HepG2 (cell line): Measurements from ENCODE around the gene CDK17. TPM values are rescaled to one million over a fixed set of nuclear protein-coding genes. Genes with fewer than 3 reads are reported as not detected.
"Not testable (repeated sequence)": the region's sequence is repeated elsewhere in the genome, so short reads cannot be mapped to it uniquely, and the experiment has no call there.

Experiments used
- ATAC-seq: fragments of 200-7000 bp; cut with Tn5 transposase; 3 replicates; pipeline ENCODE4 v1.9.1; 2020; ENCODE audit warnings: mild to moderate bottlenecking, moderate library complexity
- BruUV-seq: library from RNA; stranded (reverse); fragments of 400-500 nt; replicated peaks from 2 replicates; lab custom pipeline; 2021; lab: Mats Ljungman, UMichigan
- CTCF ChIA-PET: fragments of 300-600 bp; formaldehyde crosslinking; extraction: SDS; loops from one replicate; lab custom pipeline; 2021; ENCODE audit warnings: low total read pairs, inconsistent platforms, low intra/inter-chr PET ratio; lab: Yijun Ruan, JAX
- POLR2A ChIA-PET: fragments of 350-600 bp; sonication (Branson Sonifier 250); formaldehyde crosslinking; loops from one replicate; lab custom pipeline; 2020; ENCODE audit warnings: antibody characterized with exemption, inconsistent platforms; lab: Yijun Ruan, JAX
- DNase-seq: peaks from one replicate; pipeline ENCODE4 v3.0.0-alpha.2; 2015; ENCODE audit warnings: low spot score
- FAIRE-seq: peaks from 3 replicates; lab custom pipeline; 2011; peaks lifted over from hg19 to GRCh38; lab: Jason Lieb, UNC
- H2AFZ ChIP-seq: one replicate; pipeline ENCODE4 v1.6.1; 2011; ENCODE audit warnings: low read length, inconsistent platforms
- H3K27ac ChIP-seq: fragments of 300-600 bp; 3 replicates; pipeline ENCODE4 v1.8.0; 2011; ENCODE audit warnings: mixed run types, mild to moderate bottlenecking, mixed read lengths, low read length, inconsistent platforms; ENCODE audit not compliant: insufficient read depth; ENCODE audit errors: extremely low read length
- H3K27me3 ChIP-seq, 2 experiments: fragments of 200-600 bp in 1 of 2; 2 replicates in 1 of 2; 3 replicates in 1 of 2; pipeline versions ENCODE4 v1.6.0 to v1.8.0; 2011; ENCODE audit warnings: low read length in 2 of 2, mild to moderate bottlenecking in 2 of 2, moderate library complexity in 2 of 2, inconsistent platforms in 1 of 2; ENCODE audit not compliant: insufficient read depth in 2 of 2, control insufficient read depth in 1 of 2
- H3K36me3 ChIP-seq, 2 experiments: fragments of 200-600 bp in 1 of 2; replicated peaks in 1 of 2; 2 replicates in 1 of 2; 3 replicates in 1 of 2; pipeline versions ENCODE4 v1.5.1 to v1.8.0; 2011; ENCODE audit warnings: low read length in 2 of 2, inconsistent platforms in 1 of 2; ENCODE audit not compliant: insufficient read depth in 2 of 2, control insufficient read depth in 1 of 2
- H3K4me1 ChIP-seq: 2 replicates; pipeline ENCODE4 v1.5.1; 2012; ENCODE audit warnings: low read length, inconsistent platforms; ENCODE audit not compliant: insufficient read depth
- H3K4me2 ChIP-seq: 2 replicates; pipeline ENCODE4 v1.6.0; 2011; ENCODE audit warnings: low read depth, low read length, inconsistent platforms
- H3K4me3 ChIP-seq, 3 experiments: fragments of 200-600 bp in 1 of 3; sonication (generic), shearing (Covaris generic) in 1 of 3; replicated peaks in 1 of 3; 2 replicates each; pipeline ENCODE4 v1.5.1; 2011 to 2016; ENCODE audit warnings: low read length in 3 of 3, inconsistent platforms in 2 of 3, low read depth in 2 of 3, mild to moderate bottlenecking in 2 of 3, control low read depth in 1 of 3, mixed read lengths in 1 of 3; ENCODE audit not compliant: insufficient read depth in 1 of 3
- H3K79me2 ChIP-seq: one replicate; pipeline ENCODE4 v1.6.1; 2011; ENCODE audit warnings: low read length, inconsistent platforms; ENCODE audit not compliant: insufficient read depth
- H3K9ac ChIP-seq: 2 replicates; pipeline ENCODE4 v1.6.0; 2011; ENCODE audit warnings: mild to moderate bottlenecking, low read depth, low read length, inconsistent platforms; ENCODE audit not compliant: insufficient read depth
- H3K9me3 ChIP-seq: 2 replicates; pipeline ENCODE4 v1.5.1; 2012; ENCODE audit warnings: mild to moderate bottlenecking, low read length
- H4K20me1 ChIP-seq: 2 replicates; pipeline ENCODE4 v1.6.0; 2011; ENCODE audit warnings: inconsistent platforms, mild to moderate bottlenecking, low read length, moderate library complexity; ENCODE audit not compliant: insufficient read depth
- FOXA1 ChIP-seq, 2 experiments: fragments of 450-650 bp in 1 of 2; sonication (generic) in 1 of 2; formaldehyde crosslinking in 1 of 2; IDR thresholded peaks; 2 replicates each; pipeline versions ENCODE4 v1.4.0 to v1.6.1; 2016 to 2020; ENCODE audit warnings: missing genetic modification reagents in 1 of 2
- HMGA1 ChIP-seq: sonication (generic); formaldehyde crosslinking; conservative IDR thresholded peaks from 2 replicates; pipeline ENCODE4 v1.4.0; 2020; ENCODE audit warnings: missing genetic modification reagents
- MNT ChIP-seq: fragments of 450-650 bp; IDR thresholded peaks from 2 replicates; pipeline ENCODE4 v1.6.1; 2016
- ZNF281 ChIP-seq: sonication (generic); formaldehyde crosslinking; IDR thresholded peaks from 2 replicates; pipeline ENCODE4 v1.4.0; 2020; ENCODE audit warnings: missing genetic modification reagents, borderline replicate concordance
- ZNF350 ChIP-seq: sonication (generic); formaldehyde crosslinking; IDR thresholded peaks from 2 replicates; pipeline ENCODE4 v1.4.0; 2020; ENCODE audit warnings: mild to moderate bottlenecking, low read depth, missing genetic modification reagents, borderline replicate concordance
- ZNF547 ChIP-seq: sonication (generic); formaldehyde crosslinking; IDR thresholded peaks from 2 replicates; pipeline ENCODE4 v1.5.1; 2020; ENCODE audit warnings: mild to moderate bottlenecking, missing genetic modification reagents
- ZNF777 ChIP-seq: sonication (generic); formaldehyde crosslinking; IDR thresholded peaks from 2 replicates; pipeline ENCODE4 v1.4.0; 2020; ENCODE audit warnings: missing genetic modification reagents
- WGBS: methylation state at CpG from one replicate; pipeline ENCODE4 v1.1.6; 2017; ENCODE audit warnings: low lambda C conversion rate; 5-methylcytosine and 5-hydroxymethylcytosine counted together
- in situ Hi-C: cut with HindIII; loops from 2 replicates; pipeline ENCODE4 v1.10.0; 2017; ENCODE audit warnings: low pct_unique_long_range_greater_than_20kb; ENCODE audit not compliant: extremely low pct_ligation_motif_present
- intact Hi-C: fragments of 100-400 bp; cut with micrococcal nuclease; formaldehyde crosslinking; loops from one replicate; pipeline ENCODE4 v1.10.0; 2022; ENCODE audit not compliant: unreplicated experiment
- polyA plus RNA-seq, 8 experiments: library from polyadenylated mRNA; depleted of rRNA in 3 of 8; stranded (reverse) in 7 of 8; unstranded in 1 of 8; fragments of >200 nt; fragmentation: Illumina TruSeq in 4 of 8; extraction: Trizol in 4 of 8; gene quantifications; 2 replicates each; pipeline versions ENCODE4 v1.2.1 to v1.2.3, GENCODE V29; 2011 to 2016; ENCODE audit warnings: low read depth in 4 of 8, missing spikeins in 1 of 8, mixed read lengths in 1 of 8; ENCODE audit not compliant: insufficient read depth in 1 of 8
- total RNA-seq, 5 experiments: library from RNA; depleted of rRNA; stranded (reverse); fragments of >200 nt; fragmentation: Illumina TruSeq; extraction: Trizol; gene quantifications; 2 replicates each; pipeline ENCODE4 v1.2.3, GENCODE V29; 2016; ENCODE audit warnings: low read depth in 1 of 5

The CDK17 gene
- total and polyA plus RNA-seq, 2 of the 13 experiments (the other 11 are each of a cell fraction or from before 2014, with no cell fraction given): 9.9 to 22.3 TPM

GRCh38 chr12:96315741-96316481 is 84.3 kb downstream of the CDK17 start (continued):
- TF ChIP-seq ZNF281: peak; percentile 82; the same call in 1 of the 2 replicates
- TF ChIP-seq FOXA1 (IDR thresholded peaks at IDR 0.05): not testable (repeated sequence)
- TF ChIP-seq FOXA1 (CRISPR knock-in tag; IDR thresholded peaks at IDR 0.05): peak; percentile 55; the same call in 1 of the 2 replicates

- DNase-seq: no peak
- no peaks in the 10 kb centered on the region for H4K20me1 ChIP-seq
- intact Hi-C loops (no loop called here), in situ Hi-C loops (no loop called here)
- no peaks in the 10 kb centered on the region for H3K9me3 ChIP-seq
- H3K27ac ChIP-seq: no peak overlapping the region
- ChIA-PET CTCF (no interaction called here), POLR2A (no interaction called here)
- H3K4me1 ChIP-seq: no peaks in the 10 kb centered on the region
- H2AFZ ChIP-seq: no peak overlapping the region
- H3K79me2 ChIP-seq: no peaks in the 10 kb centered on the region
- peaks cover 1 to 5% of the 10 kb centered on the region in 2 experiments; a peak in 2 of 5 replicates for H3K36me3 ChIP-seq
- no peak overlapping the region for H3K4me2 ChIP-seq
- H3K9ac ChIP-seq: no peak overlapping the region
- FAIRE-seq: no peak
- TF ChIP-seq MNT: no peak
- no peak for TF ChIP-seq ZNF777 (CRISPR knock-in tag)
- no peak for TF ChIP-seq ZNF350 (CRISPR knock-in tag)
- no peak for TF ChIP-seq HMGA1 (CRISPR knock-in tag)
- TF ChIP-seq ZNF547 (CRISPR knock-in tag): no peak
- no peak for ATAC-seq
- BruUV-seq: no TSS peak
- 93% methylated on average over 2 of the region's 2 CpGs for WGBS
- no peaks in the 10 kb centered on the region for H3K27me3 ChIP-seq
- no peak overlapping the region for H3K4me3 ChIP-seq
Observed at GRCh38 chr12:96314723-96315122, 85.5 kb downstream of the CDK17 start.
